Fibroblast of pulmonary artery (primary cell): ENCODE measurements around the gene TRPV6.
A peak's percentile ranks its signal among the peaks of the same experiment; 100 is the strongest.

Source experiments
- DNase-seq: peaks from one replicate; pipeline ENCODE4 v3.0.0-alpha.2; 2010; ENCODE audit warnings: low read depth
- H3K4me3 ChIP-seq: replicated peaks from 2 replicates; pipeline ENCODE4 v1.5.1; 2011; ENCODE audit warnings: low read depth, mild to moderate bottlenecking, control low read depth, low read length, moderate library complexity
- CTCF ChIP-seq: IDR thresholded peaks from 2 replicates; pipeline ENCODE4 v1.5.1; 2011; ENCODE audit warnings: mild to moderate bottlenecking, control low read depth, low read length, inconsistent platforms; ENCODE audit errors: missing control alignments

TRPV6 gene

GRCh38 chr7:142867097-142867378 lies 18.5 kb downstream of the TRPV6 start:
- no peak for TF ChIP-seq CTCF
- DNase-seq, result no peak
- H3K4me3 ChIP-seq, result no peak overlapping the region

GRCh38 chr7:142866361-142867096 lies 19.0 kb downstream of the TRPV6 start:
- DNase-seq, result peak; percentile 24
- TF ChIP-seq CTCF, result peak; percentile 62

DNA sequence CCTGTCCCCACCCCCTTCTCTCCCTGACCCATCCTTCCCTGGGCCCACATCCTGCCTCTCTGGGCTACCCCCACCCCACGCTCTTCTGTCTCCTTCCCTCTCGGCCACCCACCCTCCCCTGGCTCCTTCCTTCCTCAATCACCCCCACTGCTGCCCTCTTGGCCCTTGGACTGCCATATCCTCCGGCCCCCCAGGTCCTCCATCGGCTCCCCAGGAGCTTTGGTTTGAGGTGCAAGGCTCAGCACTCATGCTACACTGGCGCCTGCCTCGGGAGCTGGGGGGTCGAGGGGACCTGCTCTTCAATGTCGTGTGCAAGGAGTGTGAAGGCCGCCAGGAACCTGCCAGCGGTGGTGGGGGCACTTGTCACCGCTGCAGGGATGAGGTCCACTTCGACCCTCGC lies 19.8 kb downstream of the TRPV6 start:
- DNase-seq, result no peak
- TF ChIP-seq CTCF, result no peak

More at GRCh38 chr7:142866361-142867096, 19.0 kb downstream of the TRPV6 start:
- H3K4me3 ChIP-seq, result no peak overlapping the region

GRCh38 chr7:142864980-142865747 lies 20.4 kb downstream of the TRPV6 start:
- no peak for TF ChIP-seq CTCF
- DNase-seq, result no peak
- no peak overlapping the region for H3K4me3 ChIP-seq

More for the DNA sequence above, 19.8 kb downstream of the TRPV6 start:
- H3K4me3 ChIP-seq, result no peak overlapping the region

DNA sequence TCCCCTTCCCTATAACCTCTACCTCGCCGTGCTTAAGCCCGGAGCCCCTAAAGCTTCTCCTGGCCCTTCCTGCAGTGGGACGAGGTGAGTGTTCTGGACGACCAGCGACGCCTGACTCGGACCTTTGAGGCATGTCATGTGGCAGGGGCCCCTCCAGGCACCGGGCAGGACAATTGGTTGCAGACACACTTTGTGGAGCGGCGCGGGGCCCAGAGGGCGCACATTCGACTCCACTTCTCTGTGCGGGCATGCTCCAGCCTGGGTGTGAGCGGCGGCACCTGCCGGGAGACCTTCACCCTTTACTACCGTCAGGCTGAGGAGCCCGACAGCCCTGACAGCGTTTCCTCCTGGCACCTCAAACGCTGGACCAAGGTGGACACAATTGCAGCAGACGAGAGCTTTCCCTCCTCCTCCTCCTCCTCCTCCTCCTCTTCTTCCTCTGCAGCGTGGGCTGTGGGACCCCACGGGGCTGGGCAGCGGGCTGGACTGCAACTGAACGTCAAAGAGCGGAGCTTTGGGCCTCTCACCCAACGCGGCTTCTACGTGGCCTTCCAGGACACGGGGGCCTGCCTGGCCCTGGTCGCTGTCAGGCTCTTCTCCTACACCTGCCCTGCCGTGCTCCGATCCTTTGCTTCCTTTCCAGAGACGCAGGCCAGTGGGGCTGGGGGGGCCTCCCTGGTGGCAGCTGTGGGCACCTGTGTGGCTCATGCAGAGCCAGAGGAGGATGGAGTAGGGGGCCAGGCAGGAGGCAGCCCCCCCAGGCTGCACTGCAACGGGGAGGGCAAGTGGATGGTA lies 21.5 kb downstream of the TRPV6 start:
- H3K4me3 ChIP-seq, result no peak overlapping the region
- no peak for TF ChIP-seq CTCF
- DNase-seq, result no peak

- DNase-seq, result no peak
- no peak for TF ChIP-seq CTCF
- no peak overlapping the region for H3K4me3 ChIP-seq
Measured at GRCh38 chr7:142862786-142863400, 22.7 kb downstream of the TRPV6 start.
